ENCODE data around the gene SLC30A3. TPM values are rescaled to one million over a fixed set of nuclear protein-coding genes. Genes with fewer than 3 reads are reported as not detected.

SLC30A3 gene
- total RNA-seq, 4 donors from 2014 or later: 0.20 TPM; not detected in 3

- Histone ChIP-seq H3K9me3 (no peaks in the 10 kb centered on the region), H3K27ac (peak overlapping the region; percentile 88 to 99 (median 98)), H3K4me3 (peak overlapping the region; percentile 42 to 84 (median 66)), H3K27me3 (no peaks in the 10 kb centered on the region), H3K36me3 (peaks cover 0 to 13% of the 10 kb centered on the region in 2 donors), H3K4me1 (peaks cover 88 to 97% of the 10 kb centered on the region in 2 donors)
- TF ChIP-seq CTCF (IDR thresholded peaks at IDR 0.05 in 4 of 5, conservative IDR thresholded peaks at IDR 0.05 in 1 of 5) (peak in 3 of 5 experiments; percentile 11 to 50 (median 16)), POLR2A (IDR thresholded peaks at IDR 0.05) (peak in 1 of 2 donors; percentile 59)
- in situ Hi-C loops (cut with MboI; ENCODE audit: low sequenced_read_pairs in 4 of 4) (loop anchor here in 2 of 4 donors (25.0 kb wide), 1 partner anchor 330 kb away; the partner anchor contains the start of gene MAPRE3 (in 2 of the 2)), intact Hi-C loops (cut with DNase I; ENCODE audit: low total_unique reads) (loop anchor here (1.0 kb wide), 1 partner anchor 42 kb away; no protein-coding TSS in a partner anchor)
- ATAC-seq (peak; percentile 66 to 82), DNase-seq (peak in 1 of 2 donors; percentile 67)
Measured at GRCh38 chr2:27291865-27292264, 29.0 kb upstream of the SLC30A3 start.

DNA sequence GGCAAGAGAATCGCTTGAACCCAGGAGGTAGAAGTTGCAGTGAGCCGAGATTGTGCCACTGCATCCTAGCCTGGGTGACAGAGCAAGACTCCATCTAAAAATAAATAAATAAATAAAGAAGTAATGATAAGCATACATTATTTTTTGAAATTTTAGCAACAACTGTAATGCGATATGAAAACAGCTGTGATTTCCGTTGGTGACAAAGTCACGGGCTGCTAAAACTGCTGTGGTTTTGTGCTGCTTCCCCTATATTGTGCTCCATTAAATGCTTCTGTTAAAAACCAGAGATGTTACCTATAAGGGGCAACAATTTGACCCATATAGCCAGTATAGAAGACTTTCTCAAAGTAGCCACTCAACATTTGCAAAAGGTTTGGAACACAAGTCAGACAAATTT, 27.7 kb upstream of the SLC30A3 start:
- no peak for TF ChIP-seq POLR2A (IDR thresholded peaks at IDR 0.05)
- TF ChIP-seq CTCF (IDR thresholded peaks at IDR 0.05 in 4 of 5, conservative IDR thresholded peaks at IDR 0.05 in 1 of 5): no peak
- intact Hi-C loops (cut with DNase I; ENCODE audit: low total_unique reads) (no loop called here), in situ Hi-C loops (cut with MboI; ENCODE audit: low sequenced_read_pairs in 4 of 4) (loop anchor here in 2 of 4 donors (25.0 kb wide), 1 partner anchor 328 kb away; the partner anchor contains the start of gene MAPRE3 (in 2 of the 2))
- Histone ChIP-seq H3K9me3 (no peaks in the 10 kb centered on the region), H3K4me3 (peak overlapping the region; percentile 41 to 84 (median 66)), H3K4me1 (peaks cover 83 to 95% of the 10 kb centered on the region in 2 donors), H3K27ac (peak overlapping the region; percentile 88 to 99 (median 98)), H3K27me3 (no peaks in the 10 kb centered on the region), H3K36me3 (peaks cover 0 to 16% of the 10 kb centered on the region in 2 donors)
- ATAC-seq: no peak
- DNase-seq: no peak

GRCh38 chr2:27288610-27289009, 25.8 kb upstream of the SLC30A3 start:
- peak overlapping the region; percentile 59 to 84 (median 75) for H3K4me3 ChIP-seq
- peaks cover 63 to 76% of the 10 kb centered on the region in 2 donors for H3K4me1 ChIP-seq

DNA sequence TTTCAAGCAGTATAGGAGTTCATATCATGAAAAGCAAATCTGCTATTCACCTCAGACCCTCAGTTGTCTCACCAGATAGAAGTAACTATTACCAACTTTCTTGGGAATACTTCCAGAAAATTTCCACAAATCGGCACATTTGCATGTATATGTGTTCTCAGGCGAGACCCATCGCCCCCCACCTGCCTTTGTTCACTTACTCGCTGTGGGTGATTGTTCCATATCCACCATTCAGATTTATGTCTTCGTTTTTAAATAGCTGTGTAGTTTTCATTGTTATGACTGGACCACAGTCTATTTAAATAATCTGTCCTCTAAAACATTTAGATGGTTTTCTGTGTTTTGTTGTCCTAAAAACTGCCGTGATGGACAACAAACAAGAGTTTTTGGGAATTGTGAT, 22.6 kb upstream of the SLC30A3 start:
- H3K4me1 ChIP-seq: peaks cover 48 to 58% of the 10 kb centered on the region in 2 donors
- peak overlapping the region; percentile 59 to 84 (median 75) for H3K4me3 ChIP-seq
- in situ Hi-C loops (cut with MboI; ENCODE audit: low sequenced_read_pairs in 4 of 4): loop anchor here in 3 of 4 donors (10.0 to 25.0 kb wide), 3 partner anchors 191 to 323 kb away; partner anchors contain the start of gene MAPRE3 (in 2 of the 3)
- peaks cover 0 to 16% of the 10 kb centered on the region in 2 donors for H3K36me3 ChIP-seq
- peak overlapping the region; percentile 88 to 99 (median 98) for H3K27ac ChIP-seq
- ATAC-seq (no peak), DNase-seq (no peak)
- no peaks in the 10 kb centered on the region for H3K27me3 ChIP-seq
- intact Hi-C loops (cut with DNase I; ENCODE audit: low total_unique reads): no loop called here
- H3K9me3 ChIP-seq: no peaks in the 10 kb centered on the region
- TF ChIP-seq POLR2A (IDR thresholded peaks at IDR 0.05): no peak
- no peak for TF ChIP-seq CTCF (IDR thresholded peaks at IDR 0.05 in 4 of 5, conservative IDR thresholded peaks at IDR 0.05 in 1 of 5)

More at GRCh38 chr2:27288610-27289009, 25.8 kb upstream of the SLC30A3 start:
- TF ChIP-seq CTCF (IDR thresholded peaks at IDR 0.05 in 4 of 5, conservative IDR thresholded peaks at IDR 0.05 in 1 of 5) (no peak), POLR2A (IDR thresholded peaks at IDR 0.05) (no peak)
- H3K9me3 ChIP-seq: no peaks in the 10 kb centered on the region
- DNase-seq (no peak), ATAC-seq (no peak)
- peak overlapping the region; percentile 88 to 99 (median 98) for H3K27ac ChIP-seq
- intact Hi-C loops (cut with DNase I; ENCODE audit: low total_unique reads): no loop called here
- in situ Hi-C loops (cut with MboI; ENCODE audit: low sequenced_read_pairs in 4 of 4): loop anchor here in 3 of 4 donors (10.0 to 25.0 kb wide), 3 partner anchors 194 to 326 kb away; partner anchors contain the start of gene MAPRE3 (in 2 of the 3)
- H3K36me3 ChIP-seq: peaks cover 0 to 16% of the 10 kb centered on the region in 2 donors
- H3K27me3 ChIP-seq: no peaks in the 10 kb centered on the region

Measured in gastrocnemius medialis (tissue), 4 donors.